ENCODE measurements around the gene MX1.

DNA sequence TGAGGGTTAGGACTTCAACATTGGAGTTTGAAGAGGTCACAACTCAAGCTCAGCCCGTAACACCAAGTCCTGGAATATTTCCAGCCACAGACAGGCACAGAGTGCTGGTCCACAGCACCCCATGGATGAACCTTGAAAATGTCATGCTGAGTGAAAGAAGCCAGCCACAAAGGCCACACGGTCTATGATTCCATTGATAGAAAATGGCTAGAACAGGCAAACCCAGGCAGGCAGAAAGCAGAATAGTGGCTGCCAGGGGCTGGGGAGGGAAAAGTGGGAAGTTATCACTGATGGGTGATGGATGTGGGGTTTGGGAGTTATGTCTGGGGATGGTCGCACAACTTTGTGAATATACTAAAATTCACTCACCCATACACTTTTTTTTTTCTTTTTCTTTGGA is 21.3 kb downstream of the MX1 start:
- no peak for TF ChIP-seq PPARA (CRISPR knock-in tag; IDR thresholded peaks at IDR 0.05; ENCODE audit: borderline replicate concordance)
- TF ChIP-seq, protein P1, sequence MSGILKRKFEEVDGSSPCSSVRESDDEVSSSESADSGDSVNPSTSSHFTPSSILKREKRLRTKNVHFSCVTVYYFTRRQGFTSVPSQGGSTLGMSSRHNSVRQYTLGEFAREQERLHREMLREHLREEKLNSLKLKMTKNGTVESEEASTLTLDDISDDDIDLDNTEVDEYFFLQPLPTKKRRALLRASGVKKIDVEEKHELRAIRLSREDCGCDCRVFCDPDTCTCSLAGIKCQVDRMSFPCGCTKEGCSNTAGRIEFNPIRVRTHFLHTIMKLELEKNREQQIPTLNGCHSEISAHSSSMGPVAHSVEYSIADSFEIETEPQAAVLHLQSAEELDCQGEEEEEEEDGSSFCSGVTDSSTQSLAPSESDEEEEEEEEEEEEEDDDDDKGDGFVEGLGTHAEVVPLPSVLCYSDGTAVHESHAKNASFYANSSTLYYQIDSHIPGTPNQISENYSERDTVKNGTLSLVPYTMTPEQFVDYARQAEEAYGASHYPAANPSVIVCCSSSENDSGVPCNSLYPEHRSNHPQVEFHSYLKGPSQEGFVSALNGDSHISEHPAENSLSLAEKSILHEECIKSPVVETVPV (CRISPR knock-in tag; IDR thresholded peaks at IDR 0.05) = no peak
- TF ChIP-seq PATZ1 (CRISPR knock-in tag; IDR thresholded peaks at IDR 0.05; ENCODE audit: borderline replicate concordance) = no peak
- TF ChIP-seq ZFP30 (CRISPR knock-in tag; IDR thresholded peaks at IDR 0.05) = no peak
- no peak for TF ChIP-seq ZFP3 (CRISPR knock-in tag; IDR thresholded peaks at IDR 0.05)
- TF ChIP-seq GLIS3 (CRISPR knock-in tag; IDR thresholded peaks at IDR 0.05) = no peak
- TF ChIP-seq RARB (CRISPR knock-in tag; IDR thresholded peaks at IDR 0.05) = no peak
- TF ChIP-seq ARNTL (CRISPR knock-in tag; IDR thresholded peaks at IDR 0.05; ENCODE audit: borderline replicate concordance, low read depth) = no peak
- TF ChIP-seq ZNF70 (CRISPR knock-in tag; IDR thresholded peaks at IDR 0.05) = no peak
- TF ChIP-seq OSR1 (CRISPR knock-in tag; IDR thresholded peaks at IDR 0.05) = no peak
- no peak for TF ChIP-seq SNAI2 (CRISPR knock-in tag; IDR thresholded peaks at IDR 0.05)

Data from SK-N-SH treated with all-trans-retinoic acid at 6 μM for 48 hours (cell line).